B cell (primary cell): ENCODE results near the gene KLRF2. TPM values are rescaled to one million over a fixed set of nuclear protein-coding genes. Genes with fewer than 3 reads are reported as not detected.

ENCODE experiments used
- ATAC-seq: fragments of 200-7000 bp; cut with Tn5 transposase; one replicate; pipeline ENCODE4 v1.10.0; 2021; ENCODE audit warnings: low read depth, mild to moderate bottlenecking, moderate number of reproducible peaks, moderate library complexity
- CTCF ChIA-PET: fragments of 350-600 bp; sonication (Branson Sonifier 250); formaldehyde crosslinking; loops from one replicate; lab custom pipeline; 2021; ENCODE audit warnings: antibody characterized with exemption, inconsistent platforms; lab: Charles Lee
- POLR2A ChIA-PET: fragments of 350-600 bp; sonication (Branson Sonifier 250); formaldehyde crosslinking; loops from one replicate; lab custom pipeline; 2021; ENCODE audit warnings: antibody characterized with exemption; lab: Charles Lee
- DNase-seq: peaks from one replicate; pipeline ENCODE4 v3.0.0; 2013
- H2AFZ ChIP-seq: 2 replicates; pipeline ENCODE4 v1.6.1; 2012; ENCODE audit warnings: mild to moderate bottlenecking, low read depth, low read length; ENCODE audit not compliant: insufficient read depth, poor library complexity, severe bottlenecking
- H3K27ac ChIP-seq, 2 donors: 1 replicate in 1 of 2; 2 replicates in 1 of 2; pipeline ENCODE4 v1.5.1; 2012 to 2013; ENCODE audit warnings: low read length in 2 of 2, mild to moderate bottlenecking in 2 of 2, moderate library complexity in 1 of 2
- H3K27me3 ChIP-seq, 4 experiments: fragments of 200-600 bp in 1 of 4; sonication (generic) in 1 of 4; replicated peaks in 1 of 4; 1 replicate in 2 of 4; 2 replicates in 2 of 4; pipeline versions ENCODE4 v1.6.1 to v1.7.0; 2013 to 2016; ENCODE audit warnings: low read length in 3 of 4, mild to moderate bottlenecking in 2 of 4, mixed read lengths in 1 of 4, moderate library complexity in 1 of 4; ENCODE audit not compliant: insufficient read depth in 4 of 4, control insufficient read depth in 3 of 4; ENCODE audit errors: control extremely low read depth in 1 of 4
- H3K36me3 ChIP-seq, 2 experiments: replicated peaks in 1 of 2; 1 replicate in 1 of 2; 2 replicates in 1 of 2; pipeline versions ENCODE4 v1.6.1 to v1.7.1; 2013; ENCODE audit warnings: low read length in 1 of 2; ENCODE audit not compliant: insufficient read depth in 2 of 2, control insufficient read depth in 1 of 2; ENCODE audit errors: control extremely low read depth in 1 of 2, extremely low read depth in 1 of 2
- H3K4me1 ChIP-seq, 2 donors: fragments of 200-600 bp in 1 of 2; sonication (generic) in 1 of 2; 1 replicate in 1 of 2; 2 replicates in 1 of 2; pipeline versions ENCODE4 v1.5.1 to v1.6.1; 2013 to 2017; ENCODE audit warnings: low read length in 2 of 2; ENCODE audit not compliant: control insufficient read depth in 2 of 2, insufficient read depth in 2 of 2
- H3K4me2 ChIP-seq: replicated peaks from 2 replicates; pipeline ENCODE3; 2012; ENCODE audit warnings: mild to moderate bottlenecking, low read depth, low read length; ENCODE audit not compliant: poor library complexity, severe bottlenecking
- H3K4me3 ChIP-seq, 5 experiments: fragments of 200-600 bp in 1 of 5; sonication (generic) in 1 of 5; 1 replicate in 3 of 5; 2 replicates in 2 of 5; pipeline versions ENCODE4 v1.5.1 to v1.7.0; 2011 to 2016; ENCODE audit warnings: low read length in 4 of 5, mild to moderate bottlenecking in 4 of 5, low read depth in 2 of 5, control low read depth in 1 of 5, moderate library complexity in 1 of 5; ENCODE audit not compliant: insufficient read depth in 1 of 5; ENCODE audit errors: control extremely low read depth in 1 of 5, extremely low read depth in 1 of 5
- H3K79me2 ChIP-seq: fragments of 200-600 bp; sonication (generic); one replicate; pipeline ENCODE4 v1.6.0; 2016; ENCODE audit warnings: low read length; ENCODE audit not compliant: control insufficient read depth, insufficient read depth
- H3K9ac ChIP-seq: fragments of 200-600 bp; sonication (generic); 2 replicates; pipeline ENCODE4 v1.6.1; 2017; ENCODE audit warnings: mild to moderate bottlenecking, low read length, moderate library complexity
- H3K9me3 ChIP-seq, 3 donors: one replicate each; pipeline versions ENCODE4 v1.6.1 to v1.7.1; 2013; ENCODE audit warnings: low read length in 2 of 3; ENCODE audit not compliant: control insufficient read depth in 2 of 3, insufficient read depth in 1 of 3; ENCODE audit errors: control extremely low read depth in 1 of 3
- H4K20me1 ChIP-seq: 2 replicates; pipeline ENCODE4 v1.6.0; 2012; ENCODE audit warnings: mild to moderate bottlenecking, low read length; ENCODE audit not compliant: insufficient read depth, control insufficient read depth, poor library complexity, severe bottlenecking
- H3K27ac Mint-ChIP-seq: one replicate; pipeline ENCODE4 v1.8.0; 2021; ENCODE audit warnings: mixed read lengths
- H3K27me3 Mint-ChIP-seq: one replicate; pipeline ENCODE4 v1.8.0; 2021; ENCODE audit warnings: mixed read lengths
- H3K4me1 Mint-ChIP-seq: one replicate; pipeline ENCODE4 v1.8.0; 2021; ENCODE audit warnings: mixed read lengths
- H3K4me3 Mint-ChIP-seq: one replicate; pipeline ENCODE4 v1.8.0; 2021; ENCODE audit warnings: mixed read lengths
- H3K9me3 Mint-ChIP-seq: one replicate; pipeline ENCODE4 v1.8.0; 2022; ENCODE audit warnings: mixed read lengths; ENCODE audit not compliant: insufficient read depth
- EZH2 ChIP-seq: IDR thresholded peaks from 2 replicates; pipeline ENCODE4 v1.6.1; 2012; ENCODE audit warnings: borderline replicate concordance, low read depth, mild to moderate bottlenecking, moderate library complexity, low read length; ENCODE audit not compliant: insufficient read depth, poor library complexity, severe bottlenecking
- WGBS: methylation state at CpG from one replicate; pipeline ENCODE4 v1.1.5; 2013; ENCODE audit warnings: missing lambda C conversion rate; ENCODE audit not compliant: insufficient coverage; 5-methylcytosine and 5-hydroxymethylcytosine counted together
- intact Hi-C: fragments of 100-400 bp; cut with micrococcal nuclease; formaldehyde crosslinking; loops from one replicate; pipeline ENCODE4 v1.10.0; 2022
- polyA plus RNA-seq: library from polyadenylated mRNA; depleted of rRNA; stranded (reverse); fragments of >200 nt; gene quantifications from 2 replicates; pipeline ENCODE4 v1.2.3, GENCODE V29; 2012
- total RNA-seq, 2 donors: library from RNA; stranded (reverse); fragments of 120-200 nt in 1 of 2; gene quantifications; 1 replicate in 1 of 2; 2 replicates in 1 of 2; pipeline versions ENCODE4 v1.2.3 to v1.2.4, GENCODE V29; 2013 to 2022
- TF ChIP-seq, protein P1 (sequence below): fragments of 200-600 bp; IDR thresholded peaks from one replicate; pipeline ENCODE4 v1.8.0; 2022; ENCODE audit warnings: antibody characterized with exemption, mild to moderate bottlenecking

KLRF2 gene
- total and polyA plus RNA-seq, 2 donors (not counting 1 experiment from before 2014, with no cell fraction given): 0.36 TPM; not detected in 1

DNA sequence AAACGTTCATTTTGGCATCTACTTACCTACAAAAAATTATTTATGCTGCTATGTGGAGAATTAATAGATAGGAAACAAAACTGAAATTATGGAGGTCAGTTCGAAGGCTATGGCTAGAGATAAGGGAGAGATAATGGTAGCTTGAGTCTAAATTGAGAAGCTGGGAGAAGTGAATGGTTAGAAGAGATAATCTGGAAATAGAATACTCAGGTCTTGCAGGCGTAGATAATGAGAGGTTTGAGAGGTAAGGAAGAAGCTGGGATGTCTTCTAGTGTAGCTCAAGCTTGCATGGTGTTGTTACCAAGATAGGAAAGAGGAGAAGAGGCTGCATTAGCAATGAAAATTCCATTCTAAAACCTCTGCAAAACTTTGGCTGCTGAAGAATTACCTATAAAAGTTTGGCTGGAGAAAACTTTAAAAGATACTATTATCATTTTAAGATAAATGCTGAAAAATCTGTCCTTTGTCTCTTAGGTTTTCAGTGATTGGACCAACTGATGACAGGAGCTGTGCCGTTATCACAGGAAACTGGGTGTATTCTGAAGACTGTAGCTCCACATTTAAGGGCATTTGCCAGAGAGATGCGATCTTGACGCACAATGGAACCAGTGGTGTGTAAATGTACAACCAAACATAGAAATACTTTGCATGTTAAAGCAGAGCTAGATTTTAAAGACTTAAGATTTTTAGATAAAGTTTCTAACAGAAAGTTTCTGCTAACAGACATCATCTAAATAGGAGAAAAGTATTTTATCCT, 14.1 kb downstream of the KLRF2 start:
- Histone ChIP-seq H3K27ac (no peak overlapping the region), H3K27me3 (peaks cover 0 to 3% (median 0%) of the 10 kb centered on the region in 4 experiments), H3K4me2 (no peak overlapping the region), H3K4me1 (no peaks in the 10 kb centered on the region), H2AFZ (no peak overlapping the region), H3K9me3 (no peaks in the 10 kb centered on the region), H3K36me3 (no peaks in the 10 kb centered on the region), H3K4me3 (no peak overlapping the region), H3K79me2 (no peaks in the 10 kb centered on the region), H4K20me1 (no peaks in the 10 kb centered on the region), H3K9ac (no peak overlapping the region)
- ATAC-seq (no peak), DNase-seq (no peak)
- 60% methylated on average over 2 of the region's 6 CpGs for WGBS
- intact Hi-C loops: no loop called here
- POLR2A ChIA-PET: interaction anchor here (0.5 kb wide), 1 partner anchor 11 kb away, joined by 3 read pairs; no protein-coding TSS in a partner anchor
- peaks cover 22% of the 10 kb centered on the region for H3K27me3 Mint-ChIP-seq
- no peaks in the 10 kb centered on the region for H3K4me1 Mint-ChIP-seq
- H3K27ac Mint-ChIP-seq: no peak overlapping the region
- CTCF ChIA-PET: no interaction called here
- H3K9me3 Mint-ChIP-seq: no peaks in the 10 kb centered on the region
- TF ChIP-seq, protein P1, sequence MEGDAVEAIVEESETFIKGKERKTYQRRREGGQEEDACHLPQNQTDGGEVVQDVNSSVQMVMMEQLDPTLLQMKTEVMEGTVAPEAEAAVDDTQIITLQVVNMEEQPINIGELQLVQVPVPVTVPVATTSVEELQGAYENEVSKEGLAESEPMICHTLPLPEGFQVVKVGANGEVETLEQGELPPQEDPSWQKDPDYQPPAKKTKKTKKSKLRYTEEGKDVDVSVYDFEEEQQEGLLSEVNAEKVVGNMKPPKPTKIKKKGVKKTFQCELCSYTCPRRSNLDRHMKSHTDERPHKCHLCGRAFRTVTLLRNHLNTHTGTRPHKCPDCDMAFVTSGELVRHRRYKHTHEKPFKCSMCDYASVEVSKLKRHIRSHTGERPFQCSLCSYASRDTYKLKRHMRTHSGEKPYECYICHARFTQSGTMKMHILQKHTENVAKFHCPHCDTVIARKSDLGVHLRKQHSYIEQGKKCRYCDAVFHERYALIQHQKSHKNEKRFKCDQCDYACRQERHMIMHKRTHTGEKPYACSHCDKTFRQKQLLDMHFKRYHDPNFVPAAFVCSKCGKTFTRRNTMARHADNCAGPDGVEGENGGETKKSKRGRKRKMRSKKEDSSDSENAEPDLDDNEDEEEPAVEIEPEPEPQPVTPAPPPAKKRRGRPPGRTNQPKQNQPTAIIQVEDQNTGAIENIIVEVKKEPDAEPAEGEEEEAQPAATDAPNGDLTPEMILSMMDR: no peak
- TF ChIP-seq EZH2: no peak
- no peak overlapping the region for H3K4me3 Mint-ChIP-seq

DNA sequence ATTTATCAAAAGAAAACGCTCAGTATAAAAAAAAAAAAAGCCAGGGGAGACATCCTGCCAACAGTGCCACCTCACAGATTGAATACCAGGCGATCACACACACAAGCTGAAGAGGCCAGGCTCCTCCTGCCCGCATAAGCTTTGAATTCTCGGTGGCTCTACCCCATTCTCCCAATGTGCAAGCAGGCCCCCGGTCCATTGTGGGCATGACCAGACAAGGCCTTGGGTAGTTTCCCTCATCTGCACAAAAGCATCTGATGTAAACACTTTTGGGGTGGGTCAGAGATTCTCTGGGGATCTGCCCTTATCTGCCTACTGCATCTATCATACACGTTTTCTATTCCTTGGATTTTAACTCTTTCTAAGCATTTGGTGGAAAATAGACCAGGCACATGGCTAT, 16.2 kb downstream of the KLRF2 start:
- WGBS: 100% methylated on average over 1 of the region's 6 CpGs
- Histone ChIP-seq H3K9me3 (peaks cover 0 to 6% (median 5%) of the 10 kb centered on the region in 3 donors), H3K4me1 (no peaks in the 10 kb centered on the region), H3K27ac (no peak overlapping the region), H3K36me3 (no peaks in the 10 kb centered on the region), H2AFZ (no peak overlapping the region), H3K79me2 (no peaks in the 10 kb centered on the region), H3K4me2 (no peak overlapping the region), H3K27me3 (peaks cover 0 to 3% (median 0%) of the 10 kb centered on the region in 4 experiments), H3K4me3 (no peak overlapping the region), H4K20me1 (no peaks in the 10 kb centered on the region), H3K9ac (no peak overlapping the region)
- CTCF ChIA-PET: no interaction called here
- no peak overlapping the region for H3K4me3 Mint-ChIP-seq
- intact Hi-C loops: no loop called here
- TF ChIP-seq EZH2: no peak
- TF ChIP-seq, protein P1: no peak
- H3K27ac Mint-ChIP-seq: no peak overlapping the region
- peaks cover 3% of the 10 kb centered on the region for H3K9me3 Mint-ChIP-seq
- ATAC-seq (no peak), DNase-seq (no peak)
- POLR2A ChIA-PET: no interaction called here
- H3K4me1 Mint-ChIP-seq: no peaks in the 10 kb centered on the region
- H3K27me3 Mint-ChIP-seq: peaks cover 22% of the 10 kb centered on the region
